ENCODE data around the gene CHSY1.

Gene CHSY1

DNA sequence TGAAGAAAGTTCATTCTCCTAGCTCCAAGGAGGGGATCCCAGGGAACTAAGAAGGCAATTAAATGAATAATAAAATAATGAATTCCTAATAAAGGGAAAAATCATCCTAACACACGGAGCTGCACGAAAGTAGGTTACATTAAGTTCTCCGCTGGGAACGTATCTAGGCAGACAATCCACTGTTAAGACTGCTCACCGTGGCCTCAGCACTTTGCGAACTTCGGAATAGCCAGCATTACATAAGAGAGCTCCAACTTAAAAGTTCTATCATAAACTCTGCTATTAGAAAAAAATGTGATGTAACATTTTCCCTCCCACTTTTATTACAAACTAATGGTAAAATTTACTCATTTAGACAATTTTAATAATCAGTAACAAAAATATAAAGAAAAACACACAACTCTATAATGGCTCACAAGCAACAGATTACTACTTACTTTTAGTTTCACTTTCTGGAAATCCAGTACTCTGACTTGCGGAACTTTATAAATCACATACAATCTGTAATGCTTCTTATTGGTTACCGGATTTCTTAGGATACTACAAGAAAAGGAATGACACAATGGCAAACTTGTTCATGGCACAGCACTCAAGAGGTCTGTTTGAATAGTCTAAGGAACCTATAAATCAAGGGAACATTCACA, 34.7 kb upstream of the CHSY1 start:
- Histone ChIP-seq H3K4me2 (no peak overlapping the region), H3K36me3 (ENCODE audit: insufficient read depth) (peaks cover 25% of the 10 kb centered on the region; the same call in 1 of the 2 replicates), H3K27ac (no peak overlapping the region), H3K4me3 (IDR thresholded peaks at IDR 0.05; ENCODE audit: insufficient read depth, low read depth, low read length) (no peak overlapping the region), H3K9ac (no peak overlapping the region), H3K27me3 (ENCODE audit: insufficient read depth, low read depth) (no peaks in the 10 kb centered on the region), H4K20me1 (ENCODE audit: insufficient read depth) (peaks cover 2% of the 10 kb centered on the region), H3K4me1 (ENCODE audit: low read depth, poor library complexity, severe bottlenecking) (peaks cover 4% of the 10 kb centered on the region), H2AFZ (ENCODE audit: low read depth) (no peak overlapping the region), H3K79me2 (ENCODE audit: insufficient read depth, low read depth) (peaks cover 52% of the 10 kb centered on the region)
- TF ChIP-seq, protein P1, sequence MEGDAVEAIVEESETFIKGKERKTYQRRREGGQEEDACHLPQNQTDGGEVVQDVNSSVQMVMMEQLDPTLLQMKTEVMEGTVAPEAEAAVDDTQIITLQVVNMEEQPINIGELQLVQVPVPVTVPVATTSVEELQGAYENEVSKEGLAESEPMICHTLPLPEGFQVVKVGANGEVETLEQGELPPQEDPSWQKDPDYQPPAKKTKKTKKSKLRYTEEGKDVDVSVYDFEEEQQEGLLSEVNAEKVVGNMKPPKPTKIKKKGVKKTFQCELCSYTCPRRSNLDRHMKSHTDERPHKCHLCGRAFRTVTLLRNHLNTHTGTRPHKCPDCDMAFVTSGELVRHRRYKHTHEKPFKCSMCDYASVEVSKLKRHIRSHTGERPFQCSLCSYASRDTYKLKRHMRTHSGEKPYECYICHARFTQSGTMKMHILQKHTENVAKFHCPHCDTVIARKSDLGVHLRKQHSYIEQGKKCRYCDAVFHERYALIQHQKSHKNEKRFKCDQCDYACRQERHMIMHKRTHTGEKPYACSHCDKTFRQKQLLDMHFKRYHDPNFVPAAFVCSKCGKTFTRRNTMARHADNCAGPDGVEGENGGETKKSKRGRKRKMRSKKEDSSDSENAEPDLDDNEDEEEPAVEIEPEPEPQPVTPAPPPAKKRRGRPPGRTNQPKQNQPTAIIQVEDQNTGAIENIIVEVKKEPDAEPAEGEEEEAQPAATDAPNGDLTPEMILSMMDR (conservative IDR thresholded peaks at IDR 0.05; ENCODE audit: low read depth, low read length): no peak

DNA sequence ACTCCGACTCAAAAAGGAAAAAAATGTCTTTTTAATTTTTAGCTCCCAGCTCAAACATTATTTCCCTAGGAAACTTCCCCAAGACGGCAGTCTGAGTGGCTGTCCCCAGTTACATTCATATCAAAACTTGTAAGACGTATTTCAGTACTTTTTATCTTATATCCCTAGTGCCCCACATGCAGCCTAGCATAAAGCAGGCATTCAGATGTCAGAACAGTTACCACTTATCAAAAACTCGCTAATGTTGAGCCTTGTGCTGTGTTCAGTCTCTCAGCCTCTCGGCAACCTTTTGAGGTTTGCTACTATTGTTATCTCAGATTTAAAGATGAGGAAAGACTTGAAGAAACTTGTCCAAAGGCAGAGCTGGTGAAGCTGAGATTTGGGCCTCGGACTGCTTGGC, 32.1 kb upstream of the CHSY1 start:
- H4K20me1 ChIP-seq (ENCODE audit: insufficient read depth): peaks cover 2% of the 10 kb centered on the region; the same call in 1 of the 2 replicates
- H3K27ac ChIP-seq: no peak overlapping the region
- TF ChIP-seq, protein P1 (conservative IDR thresholded peaks at IDR 0.05; ENCODE audit: low read depth, low read length): no peak
- H3K4me3 ChIP-seq (IDR thresholded peaks at IDR 0.05; ENCODE audit: insufficient read depth, low read depth, low read length): no peak overlapping the region
- no peak overlapping the region for H3K9ac ChIP-seq
- peaks cover 16% of the 10 kb centered on the region; the same call in 1 of the 2 replicates for H3K36me3 ChIP-seq (ENCODE audit: insufficient read depth)
- peaks cover 4% of the 10 kb centered on the region for H3K4me1 ChIP-seq (ENCODE audit: low read depth, poor library complexity, severe bottlenecking)
- H3K27me3 ChIP-seq (ENCODE audit: insufficient read depth, low read depth): no peaks in the 10 kb centered on the region
- H3K4me2 ChIP-seq: no peak overlapping the region
- no peak overlapping the region for H2AFZ ChIP-seq (ENCODE audit: low read depth)
- peaks cover 26% of the 10 kb centered on the region; the same call in 1 of the 2 replicates for H3K79me2 ChIP-seq (ENCODE audit: insufficient read depth, low read depth)

DNA sequence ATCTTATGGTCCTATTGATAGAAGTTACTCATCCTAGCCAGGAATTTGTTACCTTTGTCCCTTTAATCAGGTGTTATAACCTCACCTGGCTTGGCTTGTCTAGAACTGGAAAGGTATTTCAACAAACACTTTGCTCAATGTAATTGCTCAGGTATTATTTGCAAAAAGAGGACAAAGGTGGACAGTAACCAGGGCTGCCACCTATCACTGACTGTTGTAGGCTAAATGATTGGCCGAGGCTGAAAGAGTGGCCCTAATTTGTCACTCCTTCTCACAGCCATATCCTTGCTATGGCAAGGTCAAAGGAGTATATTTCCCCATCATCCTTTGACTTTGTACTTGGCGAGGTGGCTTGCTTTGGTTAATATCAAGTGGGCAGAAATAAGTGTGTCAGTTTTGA, 28.2 kb upstream of the CHSY1 start:
- TF ChIP-seq, protein P1 (conservative IDR thresholded peaks at IDR 0.05; ENCODE audit: low read depth, low read length): no peak
- Histone ChIP-seq H2AFZ (ENCODE audit: low read depth) (no peak overlapping the region), H3K27me3 (ENCODE audit: insufficient read depth, low read depth) (no peaks in the 10 kb centered on the region), H3K9ac (no peak overlapping the region), H3K4me2 (no peak overlapping the region), H3K4me3 (IDR thresholded peaks at IDR 0.05; ENCODE audit: insufficient read depth, low read depth, low read length) (no peak overlapping the region), H3K79me2 (ENCODE audit: insufficient read depth, low read depth) (peaks cover 6% of the 10 kb centered on the region; the same call in 1 of the 2 replicates), H4K20me1 (ENCODE audit: insufficient read depth) (no peaks in the 10 kb centered on the region), H3K4me1 (ENCODE audit: low read depth, poor library complexity, severe bottlenecking) (peaks cover 10% of the 10 kb centered on the region), H3K27ac (no peak overlapping the region), H3K36me3 (ENCODE audit: insufficient read depth) (no peaks in the 10 kb centered on the region)

DNA sequence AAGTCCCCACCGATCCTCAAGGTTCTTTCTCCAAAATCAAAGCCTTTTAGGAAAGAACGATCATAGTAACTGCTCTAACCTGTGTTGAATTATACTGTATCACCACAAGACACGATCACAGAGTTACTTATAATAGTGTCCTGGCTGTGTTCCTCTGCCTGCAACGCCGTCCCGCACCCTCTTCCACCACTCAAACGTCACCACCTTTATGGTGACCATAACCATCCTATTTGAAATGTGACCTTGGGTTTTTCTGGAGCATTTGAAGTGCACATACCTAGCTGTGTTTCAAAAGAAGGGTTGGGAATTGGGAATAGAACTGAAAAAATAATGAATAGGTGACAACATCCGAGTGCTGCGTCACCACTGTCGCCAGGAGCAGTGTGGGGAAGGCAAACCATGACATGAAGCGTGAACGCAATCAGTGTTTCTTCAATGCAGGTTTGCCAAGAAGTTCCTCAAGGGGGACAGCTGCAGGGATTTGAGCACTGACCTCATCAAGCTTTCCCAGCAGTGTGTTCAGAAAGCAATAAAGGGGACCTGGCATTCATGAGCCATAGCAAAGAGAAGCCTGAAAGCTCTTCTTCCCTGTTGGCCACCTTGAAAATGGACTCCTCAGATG, 26.2 kb upstream of the CHSY1 start:
- no peaks in the 10 kb centered on the region for H3K27me3 ChIP-seq (ENCODE audit: insufficient read depth, low read depth)
- no peak overlapping the region for H3K27ac ChIP-seq
- peaks cover 21% of the 10 kb centered on the region; the same call in 1 of the 2 replicates for H3K79me2 ChIP-seq (ENCODE audit: insufficient read depth, low read depth)
- TF ChIP-seq, protein P1 (conservative IDR thresholded peaks at IDR 0.05; ENCODE audit: low read depth, low read length): no peak
- H3K4me1 ChIP-seq (ENCODE audit: low read depth, poor library complexity, severe bottlenecking): peaks cover 29% of the 10 kb centered on the region
- no peak overlapping the region for H3K4me3 ChIP-seq (IDR thresholded peaks at IDR 0.05; ENCODE audit: insufficient read depth, low read depth, low read length)
- H3K36me3 ChIP-seq (ENCODE audit: insufficient read depth): peaks cover 10% of the 10 kb centered on the region; the same call in 1 of the 2 replicates
- no peak overlapping the region; the same call in 1 of the 2 replicates for H2AFZ ChIP-seq (ENCODE audit: low read depth)
- peak overlapping the region; percentile 76 for H3K4me2 ChIP-seq
- no peak overlapping the region for H3K9ac ChIP-seq
- H4K20me1 ChIP-seq (ENCODE audit: insufficient read depth): no peaks in the 10 kb centered on the region

Data from KMS-11 (cell line).